Activated CD4-positive, alpha-beta T cell treated with anti-CD3 and anti-CD28 coated beads, Interleukin-2, amount 50 U/mL, for 4 hours (primary cell): Measurements from ENCODE around the gene RASL12.
A peak's percentile ranks its signal among the peaks of the same experiment; 100 is the strongest.
"Not testable (repeated sequence)": the region's sequence is repeated elsewhere in the genome, so short reads cannot be mapped to it uniquely, and the experiment has no call there.

Experiments
- DNase-seq, 2 experiments: peaks; one replicate each; pipeline ENCODE4 v3.0.0-alpha.2; 2020

RASL12 gene

DNA sequence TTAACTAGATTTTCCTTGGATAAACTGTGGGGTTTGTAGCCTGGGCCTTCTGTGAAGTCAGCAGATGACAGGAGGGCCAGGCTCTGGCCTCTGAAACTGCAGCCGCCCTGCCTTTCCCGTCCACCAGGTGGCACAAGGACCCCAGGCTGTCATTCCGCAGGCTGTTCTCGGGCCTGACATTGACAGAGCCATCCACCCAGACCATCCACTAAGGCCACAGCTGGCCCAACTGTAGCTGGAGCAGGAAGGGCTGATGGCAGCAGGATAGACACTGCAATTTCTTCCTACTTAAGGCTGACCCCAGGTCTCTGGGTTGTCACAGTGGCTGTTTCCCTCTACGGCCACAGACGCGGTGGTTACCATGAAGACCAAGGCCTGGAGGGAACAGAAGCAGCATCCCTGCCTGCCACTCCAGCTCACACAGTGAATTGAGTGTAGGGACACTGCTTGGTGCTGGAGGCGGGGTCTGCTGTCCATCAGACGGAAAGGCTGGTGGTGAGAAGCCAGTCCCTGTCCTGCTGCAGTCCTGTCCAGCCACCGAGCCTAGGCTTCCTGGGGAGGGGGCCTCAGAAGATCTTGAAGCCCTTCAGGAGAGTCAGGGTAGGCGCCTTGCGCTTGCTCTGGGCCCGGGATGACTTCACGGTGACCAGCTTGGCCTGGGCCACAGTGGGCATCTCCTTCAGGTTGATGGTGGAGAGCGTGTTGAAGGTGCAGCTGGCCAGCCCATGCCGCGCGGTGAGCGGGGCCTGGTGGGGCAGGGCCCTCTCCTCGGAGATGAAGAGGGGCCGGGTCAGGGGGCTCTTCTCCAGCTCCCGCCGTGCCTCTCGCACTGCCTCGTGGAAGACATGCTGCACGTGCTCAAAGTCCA is 13.2 kb downstream of the RASL12 start:
- DNase-seq, result peak; percentile 46 to 47

DNA sequence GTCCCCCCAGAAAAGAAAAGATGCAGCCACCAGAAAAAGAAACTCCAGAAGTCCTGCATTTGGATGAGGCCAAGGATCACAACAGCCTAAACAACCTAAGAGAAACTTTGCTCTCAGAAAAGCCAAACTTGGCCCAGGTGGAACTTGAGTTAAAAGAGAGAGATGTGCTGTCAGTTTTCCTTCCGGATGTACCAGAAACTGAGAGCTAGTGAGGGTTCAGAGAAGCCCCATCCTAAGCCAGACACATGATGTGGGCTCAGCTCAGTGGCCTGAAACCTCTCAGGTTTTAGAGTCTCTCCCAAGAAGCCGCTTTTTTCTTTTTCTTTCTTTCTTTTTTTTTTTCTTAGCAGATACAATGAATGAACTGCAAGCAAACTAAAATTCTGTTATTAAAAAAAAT is 14.8 kb downstream of the RASL12 start:
- no peak for DNase-seq

DNA sequence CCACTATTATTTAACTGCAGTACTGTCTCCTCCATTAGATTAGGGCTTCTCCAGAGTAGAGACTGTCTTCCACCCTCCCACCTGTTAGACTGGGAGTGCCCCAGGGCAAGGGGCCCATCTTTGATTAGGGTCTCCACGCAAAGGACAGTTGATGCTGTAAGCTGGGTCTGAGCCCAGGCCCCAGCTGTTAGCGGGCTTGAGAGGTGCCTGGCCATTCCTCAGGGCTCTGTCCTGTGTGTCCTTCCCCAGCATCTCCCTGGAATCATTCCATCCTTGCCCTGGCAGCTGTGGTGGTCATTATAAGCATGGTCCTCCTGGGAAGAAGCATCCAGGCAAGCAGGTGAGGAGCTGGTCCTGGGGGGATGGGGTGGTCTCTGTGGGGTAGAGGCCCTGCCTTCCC is 16.5 kb downstream of the RASL12 start:
- DNase-seq, result no peak

DNA sequence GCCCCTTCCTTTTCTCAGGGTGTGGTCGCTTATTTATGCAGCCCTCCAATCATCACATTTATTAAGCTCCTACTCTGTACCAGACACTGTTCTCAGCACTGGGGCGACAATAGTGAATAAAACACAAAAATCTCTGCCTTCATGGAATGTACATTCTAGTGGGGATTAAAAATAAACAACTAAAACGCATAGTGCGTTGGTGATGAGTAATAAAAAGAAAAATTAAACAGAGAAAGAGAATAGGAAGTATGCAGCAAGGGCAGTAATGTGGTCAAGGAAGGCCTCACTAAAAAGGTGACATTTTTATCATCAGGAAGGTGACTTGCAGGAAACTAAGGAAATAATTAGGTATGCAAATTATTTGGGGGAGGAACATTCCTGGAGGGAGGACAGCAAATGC is 17.5 kb downstream of the RASL12 start:
- DNase-seq, result no peak

DNA sequence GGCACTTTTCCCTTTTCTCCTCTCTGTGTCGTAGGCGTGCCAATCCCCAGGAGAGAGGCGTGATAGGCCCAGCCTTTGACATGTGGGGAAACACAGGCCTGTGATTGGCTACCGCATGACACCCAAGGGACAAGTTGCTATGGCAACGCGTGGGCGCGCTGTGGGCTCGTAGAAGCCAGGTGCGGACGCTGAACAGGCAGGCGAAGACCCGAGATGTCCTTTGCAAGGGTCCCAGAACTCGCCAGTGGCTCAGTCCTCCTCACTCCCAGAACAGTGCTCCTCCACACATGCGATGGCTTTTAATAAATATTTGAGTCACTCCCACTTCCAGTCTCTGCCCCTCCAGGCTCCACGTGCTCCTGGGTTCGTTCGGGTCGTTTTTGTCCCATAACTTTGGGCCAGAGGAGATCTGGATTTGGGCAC is 18.4 kb downstream of the RASL12 start:
- DNase-seq, result peak; percentile 84 to 88

DNA sequence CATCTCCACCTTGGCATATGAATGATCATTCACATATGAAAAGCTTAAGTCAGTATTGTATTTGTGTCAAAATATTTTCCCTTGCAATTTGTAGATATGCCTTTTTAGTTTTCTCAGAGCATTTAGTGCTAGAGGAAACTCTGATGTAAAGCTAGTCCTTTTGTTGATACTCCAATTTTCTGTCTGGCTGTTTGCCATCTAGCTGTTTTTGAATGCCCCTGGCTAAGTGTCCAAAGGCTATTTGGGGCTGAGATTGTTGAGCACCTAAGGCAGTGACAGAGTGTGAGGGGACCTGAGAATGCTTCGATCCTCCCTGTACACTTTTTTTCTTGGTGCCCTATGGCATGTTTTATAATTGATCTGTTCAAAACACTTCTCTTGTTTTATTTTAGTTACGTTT is 19.6 kb downstream of the RASL12 start:
- DNase-seq, result no peak

DNA sequence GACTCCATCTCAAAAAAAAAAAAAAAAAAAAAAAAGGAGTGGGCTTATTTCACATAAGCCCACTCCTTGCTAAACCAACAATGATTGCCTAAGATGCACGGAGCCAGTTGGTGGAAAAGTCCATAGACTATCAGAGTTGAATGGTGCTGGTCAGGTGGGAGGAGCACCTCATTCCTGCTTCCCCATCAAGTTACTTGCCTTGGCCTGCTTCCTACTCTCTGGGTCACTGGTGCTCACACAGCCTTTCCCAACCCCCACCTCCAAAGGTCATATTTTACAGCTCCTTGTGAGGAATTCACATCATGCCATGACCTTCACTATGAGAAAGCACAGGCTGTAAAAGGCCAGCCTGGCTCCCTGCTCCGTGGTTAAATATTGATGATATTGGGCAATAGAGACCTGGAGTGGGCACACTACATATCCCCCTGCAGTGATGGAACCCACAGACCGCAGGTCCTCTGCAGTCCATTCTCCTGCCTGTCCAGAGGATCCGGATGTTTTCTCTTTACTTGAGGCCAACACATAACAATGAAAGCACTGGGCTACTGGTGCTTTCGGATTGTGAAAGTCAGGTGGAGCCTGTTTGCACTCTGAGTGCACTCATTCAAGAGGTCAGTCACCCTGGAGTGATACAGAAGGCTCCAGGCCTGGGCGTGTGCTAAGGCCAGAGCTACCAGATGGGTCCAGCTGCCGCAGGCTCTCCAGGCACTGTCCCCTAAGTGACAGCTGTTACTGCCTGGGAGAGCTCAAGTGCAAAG is 22.9 kb downstream of the RASL12 start, which contains the start of gene SLC51B:
SLC51B (plus strand) TSS at position 664 of the 758 bp plus-strand sequence. CDS start 4,618 bp downstream, outside the sequence.
- DNase-seq, result no peak

DNA sequence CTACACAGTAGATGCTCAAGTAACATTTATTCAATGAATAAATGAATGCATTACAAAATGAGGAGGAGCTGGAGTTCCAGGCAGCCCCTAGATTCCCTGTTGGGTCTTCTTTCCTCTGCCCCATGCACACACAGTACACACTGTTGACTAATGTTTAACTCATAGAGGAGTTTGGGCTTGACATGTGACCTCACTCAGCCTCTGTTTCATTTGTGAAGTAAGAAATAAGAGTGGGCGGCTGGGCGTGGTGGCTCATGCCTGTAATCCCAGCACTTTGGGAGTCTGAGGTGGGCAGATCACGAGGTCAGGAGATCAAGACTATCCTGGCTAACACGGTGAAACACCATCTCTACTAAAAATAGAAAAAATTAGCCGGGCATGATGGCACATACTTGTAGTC is 23.6 kb downstream of the RASL12 start:
- not testable (repeated sequence) for DNase-seq

DNA sequence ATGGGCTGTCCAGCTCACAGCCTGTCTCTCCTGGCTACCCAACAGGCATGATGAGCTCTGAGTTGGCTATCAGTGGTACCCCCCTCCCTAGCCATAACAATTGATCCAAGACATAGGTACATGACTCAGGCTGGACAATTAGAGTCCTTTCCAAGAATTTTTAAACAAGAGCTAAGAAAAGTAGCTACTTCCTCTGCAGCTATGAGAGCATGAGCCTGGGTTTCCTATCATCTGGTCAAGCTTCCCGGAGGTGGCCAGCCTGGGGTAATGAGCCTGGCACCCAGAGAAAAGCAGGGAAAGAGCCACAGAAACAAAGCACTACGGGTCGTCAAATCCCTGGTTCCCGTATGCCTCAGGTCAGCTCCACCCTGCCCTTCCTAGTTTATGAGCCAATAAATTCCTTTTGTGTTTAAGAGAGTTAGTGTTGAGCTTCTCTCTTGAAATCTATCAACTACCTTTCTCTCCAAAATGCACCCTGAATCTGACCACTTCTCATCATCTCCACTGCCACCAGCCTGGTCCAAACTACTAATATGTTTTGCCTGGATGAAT is 24.9 kb downstream of the RASL12 start:
- DNase-seq, result no peak

DNA sequence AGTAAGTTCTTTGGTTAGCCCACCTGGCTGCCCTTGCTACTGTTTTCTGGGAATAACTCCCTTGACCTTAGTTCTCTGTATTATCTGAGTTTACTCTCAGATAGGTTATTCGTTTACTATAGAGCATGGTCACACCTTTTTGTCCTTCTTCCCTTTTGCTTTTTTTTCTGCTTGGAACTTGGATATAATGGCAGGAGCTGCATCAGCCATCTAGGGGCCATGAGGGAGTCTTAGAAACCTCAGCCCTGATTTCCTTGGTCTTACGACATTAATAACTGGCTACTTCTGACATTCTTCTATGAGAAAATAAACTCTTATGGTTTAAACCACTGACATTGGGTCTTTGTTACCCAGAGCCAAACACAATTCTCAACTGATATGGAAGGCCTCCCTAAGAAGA is 26.0 kb downstream of the RASL12 start:
- no peak for DNase-seq

DNA sequence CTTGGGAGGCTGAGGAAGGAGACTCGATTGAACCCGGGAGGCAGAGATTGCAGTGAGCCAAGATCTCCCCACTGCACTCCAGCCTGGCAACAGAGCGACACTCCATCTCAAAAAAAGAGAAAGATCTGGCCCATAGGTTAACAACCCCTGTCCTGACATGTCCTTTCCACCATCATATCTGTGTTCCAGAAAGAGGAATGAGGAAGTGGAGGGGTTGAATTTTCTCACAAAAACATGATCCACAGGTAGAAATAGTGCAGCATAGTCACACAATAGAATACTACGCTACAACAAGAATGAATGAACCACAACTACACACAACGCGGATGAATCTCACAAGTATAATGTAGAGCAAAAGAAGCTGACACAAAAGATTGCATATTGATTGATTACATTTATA is 27.3 kb downstream of the RASL12 start:
- no peak for DNase-seq

DNA sequence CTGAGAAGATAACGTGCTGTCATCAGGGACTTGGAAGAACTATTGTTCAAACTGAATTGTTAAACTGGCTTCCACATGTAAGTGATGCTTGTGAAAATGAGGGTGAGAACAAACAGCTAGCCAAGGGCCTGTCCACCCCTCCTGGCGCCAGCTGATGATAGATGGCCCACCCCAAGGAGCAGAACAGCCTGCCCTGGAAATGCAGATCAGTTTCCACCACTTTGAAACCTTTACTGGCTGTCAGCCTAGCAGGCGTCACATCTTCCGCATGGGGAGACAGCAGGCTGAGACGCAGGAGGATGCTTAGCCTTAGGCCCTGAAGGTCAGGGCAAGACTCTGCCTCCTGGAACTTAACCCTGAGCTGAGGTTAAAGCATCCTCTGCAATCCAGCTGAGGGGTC is 29.0 kb downstream of the RASL12 start:
- no peak for DNase-seq

DNA sequence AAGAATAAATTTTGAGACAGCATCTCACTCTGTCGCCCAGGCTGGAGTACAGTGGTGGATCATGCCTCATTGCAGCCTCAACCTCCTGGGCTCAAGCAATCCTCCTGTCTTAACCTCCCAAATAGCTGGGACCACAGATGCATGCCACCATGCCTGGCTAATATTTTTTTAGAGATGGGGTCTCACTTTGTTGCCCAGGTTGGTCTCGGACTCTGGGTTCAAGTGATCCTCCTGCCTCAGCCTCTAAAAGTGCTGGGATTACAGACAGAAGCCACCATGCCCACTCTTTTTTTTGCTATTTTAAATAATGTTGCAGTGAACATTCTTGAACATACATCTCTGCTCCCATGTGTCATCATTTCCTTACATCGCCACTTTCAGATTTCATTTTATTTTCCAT is 29.4 kb downstream of the RASL12 start:
- no peak for DNase-seq

DNA sequence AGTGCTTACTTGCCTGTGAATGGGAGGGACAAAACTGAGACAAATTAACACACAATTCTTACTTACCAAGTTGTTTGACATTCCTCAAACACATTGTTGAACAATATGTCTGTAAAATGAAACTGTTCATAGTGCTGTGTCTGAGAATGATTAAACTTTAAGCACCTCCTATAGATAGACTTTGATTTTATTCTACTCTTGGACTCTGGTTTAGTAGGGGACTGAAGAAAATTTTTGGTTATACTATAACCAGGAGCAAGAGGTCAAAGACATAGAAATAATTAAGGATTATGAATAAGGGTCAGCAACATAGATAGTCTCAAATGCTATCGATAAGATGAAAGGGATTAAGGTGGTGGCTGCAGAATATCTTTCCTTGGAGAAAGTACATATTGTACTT is 30.5 kb downstream of the RASL12 start:
- DNase-seq, result no peak

DNA sequence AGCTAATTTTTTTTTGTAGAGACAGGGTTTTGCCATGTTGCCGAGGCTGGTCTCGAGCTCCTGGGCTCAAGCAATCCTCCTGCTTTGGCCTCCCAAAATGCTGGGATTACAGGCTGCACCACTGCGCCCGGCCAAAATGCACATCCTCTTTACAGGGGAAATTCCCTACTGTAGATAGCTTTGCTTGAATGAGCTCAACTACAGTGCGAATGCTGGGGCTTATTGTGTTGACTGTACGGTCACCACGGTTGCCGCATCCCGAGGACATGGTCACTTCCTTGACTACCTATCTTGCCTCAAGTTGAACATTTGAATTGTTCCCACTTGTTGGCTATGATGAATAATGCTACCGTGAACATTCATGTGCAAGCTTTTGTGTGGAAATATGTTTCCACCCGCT is 33.1 kb downstream of the RASL12 start:
- DNase-seq, result no peak

DNA sequence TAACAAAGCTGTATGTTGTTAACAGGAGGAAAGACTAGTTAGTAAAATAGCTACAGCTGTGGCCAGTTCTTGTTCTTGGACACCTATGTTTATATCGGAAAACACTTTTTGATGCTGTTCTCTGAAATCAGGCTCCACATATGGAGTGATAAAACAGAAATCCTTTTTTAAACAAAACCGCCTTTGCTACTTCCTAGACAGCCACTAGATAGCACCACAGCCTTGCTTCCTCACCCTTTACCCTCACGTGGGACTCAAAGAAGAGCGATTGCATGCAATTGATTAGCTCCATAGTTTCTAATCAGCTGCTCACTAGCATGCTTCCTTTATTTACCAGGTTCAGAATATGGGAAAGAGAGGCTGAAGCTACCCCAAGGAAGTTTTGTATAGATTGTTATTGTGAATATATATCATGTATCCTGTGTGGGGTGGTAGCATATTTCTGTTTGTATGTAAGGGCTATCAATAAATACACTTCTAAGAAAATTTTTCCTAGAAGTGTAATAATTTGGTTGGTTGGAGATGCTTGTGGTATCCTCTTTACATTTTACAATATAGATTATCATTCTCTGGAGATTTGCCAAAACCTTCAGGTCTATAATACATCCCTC is 34.0 kb downstream of the RASL12 start:
- peak in 1 of 2 experiments; percentile 8 for DNase-seq

DNA sequence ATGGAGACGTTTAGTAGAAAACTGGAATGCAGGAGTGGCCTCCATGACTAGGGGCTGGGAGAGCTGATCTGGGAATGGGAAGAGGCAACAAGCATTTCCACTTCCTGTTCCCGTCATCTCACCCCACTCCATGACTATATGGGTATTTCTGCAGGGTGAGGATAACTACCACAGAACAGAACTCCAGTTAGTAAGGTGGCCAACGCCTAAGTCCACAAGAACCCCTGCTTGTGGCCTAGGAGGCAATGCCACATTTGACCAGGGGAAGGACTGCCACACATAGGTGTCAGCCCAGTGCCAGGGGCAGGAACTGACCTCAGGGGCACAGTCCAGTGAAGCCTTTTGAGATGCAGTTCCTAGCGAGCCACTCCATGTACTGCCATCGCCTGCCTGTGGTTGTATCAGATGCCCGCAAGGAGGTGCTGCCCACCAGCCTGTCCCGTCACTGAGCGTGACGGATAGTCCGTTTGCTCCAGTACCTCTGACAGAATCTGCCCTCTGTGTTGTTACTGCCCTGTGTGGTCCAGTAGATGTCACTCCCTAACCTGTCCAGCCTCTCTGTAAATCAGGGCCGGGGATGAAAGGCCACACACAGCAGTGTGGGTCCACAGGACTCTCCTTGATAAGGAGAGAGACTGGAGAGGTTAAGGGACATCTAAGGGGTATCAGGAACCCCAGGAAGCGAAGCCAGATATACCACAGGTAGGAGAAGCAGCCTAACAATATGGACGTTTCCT is 34.8 kb downstream of the RASL12 start:
- DNase-seq, result peak; percentile 18

DNA sequence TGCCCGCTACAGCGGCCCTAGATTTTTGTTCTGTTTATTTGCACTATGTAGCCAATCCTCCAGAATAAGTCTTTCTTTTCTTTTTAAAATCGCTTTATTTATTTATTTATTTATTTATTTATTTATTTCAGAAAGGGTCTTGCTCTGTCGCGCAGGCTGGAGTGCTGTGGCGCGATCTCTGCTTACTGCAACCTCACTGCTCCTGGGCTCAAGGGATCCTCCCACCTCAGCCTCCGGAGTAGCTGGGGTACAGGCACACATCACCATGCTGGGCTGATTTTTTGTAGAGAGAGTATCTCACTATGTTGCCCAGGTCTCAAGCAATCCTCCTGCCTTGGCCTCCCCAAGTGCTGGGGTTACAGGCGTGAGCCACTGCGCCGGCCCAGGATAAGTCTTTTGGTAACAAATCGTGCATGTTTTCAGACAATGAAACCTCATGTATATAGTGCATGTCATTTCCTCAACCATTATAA is 38.0 kb downstream of the RASL12 start:
- DNase-seq, result no peak

DNA sequence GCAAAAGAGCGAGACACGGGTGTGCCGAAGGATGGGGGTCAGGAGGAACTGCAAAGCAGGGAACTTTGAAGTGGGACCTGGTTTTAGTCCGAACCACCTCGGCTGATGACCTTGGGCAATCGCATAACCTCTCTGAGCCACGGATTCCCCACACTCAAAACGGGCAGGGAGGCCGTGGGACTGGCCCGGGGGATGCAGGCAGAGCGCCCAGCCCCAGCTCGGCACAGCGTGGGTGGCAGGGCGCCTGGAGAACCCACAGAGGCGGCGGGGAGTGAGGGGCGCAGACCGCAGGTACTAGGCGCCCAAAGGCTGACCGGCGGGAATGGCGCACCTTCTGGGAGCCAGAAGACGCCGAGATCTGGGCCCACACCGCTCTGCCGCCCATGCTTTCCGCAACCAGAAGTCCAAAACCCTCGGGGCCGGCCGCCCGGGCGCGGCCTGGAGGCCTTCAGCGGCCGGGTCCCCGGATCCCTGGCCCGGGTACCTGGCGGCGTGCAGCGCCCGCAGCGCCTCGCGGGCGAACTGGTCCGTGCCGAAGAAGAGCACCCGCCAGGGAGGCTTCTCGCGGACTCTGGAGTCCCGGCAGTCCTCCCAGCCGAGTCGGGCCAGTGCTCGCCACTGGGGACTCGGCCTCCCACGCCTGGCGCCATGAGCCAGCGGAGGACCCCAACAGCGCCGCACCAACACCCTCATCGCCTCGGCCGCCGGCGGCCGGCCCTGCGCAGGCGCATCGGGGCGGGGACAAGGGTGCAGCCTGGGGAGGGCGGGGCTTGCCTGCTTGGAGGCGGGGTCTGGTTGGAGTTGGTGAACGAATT is 38.7 kb downstream of the RASL12 start, which contains the start of gene MTFMT:
MTFMT (minus strand) TSS at position 719 of the 815 bp plus-strand sequence; CDS start at position 693, 26 bp downstream.
- peak; percentile 93 to 95 for DNase-seq

DNA sequence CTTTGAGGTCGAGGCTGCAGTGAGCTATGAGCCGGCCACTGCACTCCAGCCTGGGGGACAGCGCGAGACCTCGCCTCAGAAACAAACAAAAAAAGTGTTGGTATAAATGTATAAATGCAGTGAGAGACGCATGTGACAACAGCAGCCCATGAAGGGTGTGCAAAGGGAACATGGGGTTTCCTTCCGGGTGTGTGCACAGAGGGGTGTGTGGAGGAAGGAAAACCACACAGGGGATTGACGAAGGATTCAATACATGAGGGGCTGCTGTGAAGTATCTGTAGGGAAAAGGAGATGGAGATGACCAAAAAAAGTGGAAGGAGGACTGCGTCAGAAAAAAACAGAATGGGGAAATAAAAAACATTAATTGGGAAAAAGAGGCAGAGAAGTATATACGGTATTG is 39.5 kb downstream of the RASL12 start:
- no peak for DNase-seq

DNA sequence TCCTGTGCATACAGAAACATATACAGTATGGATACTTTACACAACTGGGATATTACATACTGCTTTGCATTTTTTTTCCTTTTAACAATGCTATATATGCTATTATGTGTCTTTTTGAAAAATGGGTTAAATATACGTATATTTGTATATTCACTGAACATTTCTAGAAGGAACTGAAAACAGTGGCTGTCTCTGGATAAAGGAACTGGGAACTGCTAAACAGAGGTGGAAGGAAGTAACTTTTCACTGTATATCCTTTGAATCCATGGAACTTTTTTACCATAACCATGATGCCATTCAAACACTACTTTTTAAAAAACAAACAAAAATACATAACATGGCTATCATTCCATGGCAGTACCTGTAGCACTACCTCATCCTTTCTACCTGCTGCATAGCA is 40.2 kb downstream of the RASL12 start:
- DNase-seq, result no peak
